Measurements from ENCODE around the gene TMEM131.

DNA sequence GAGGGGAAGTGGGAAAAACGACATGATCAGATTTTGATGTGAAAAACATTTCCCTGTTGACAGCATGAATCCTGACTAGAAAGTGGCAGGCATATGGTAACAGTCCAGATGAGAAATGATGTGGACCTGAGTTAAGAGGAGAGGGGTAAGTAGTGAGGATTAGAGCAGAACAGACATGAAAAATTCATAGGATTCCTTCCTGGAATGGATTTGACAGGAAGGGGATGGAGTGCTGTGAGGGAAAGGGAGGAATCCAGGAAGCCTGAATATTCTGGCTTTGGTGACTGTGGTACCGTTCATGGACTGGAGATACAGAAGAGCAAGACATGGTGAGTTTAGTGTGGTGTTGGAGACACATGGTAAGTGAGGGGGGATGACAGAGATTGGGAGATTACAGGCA is 115.4 kb downstream of the TMEM131 start:
- TF ChIP-seq GABPA (IDR thresholded peaks at IDR 0.05; ENCODE audit: low read depth) (no peak), PML (IDR thresholded peaks at IDR 0.05; ENCODE audit: low read length) (no peak), POLR2A (IDR thresholded peaks at IDR 0.05; ENCODE audit: low read depth, low read length) (no peak), ETV6 (conservative IDR thresholded peaks at IDR 0.05 in 1 of 2, IDR thresholded peaks at IDR 0.05 in 1 of 2; ENCODE audit: borderline replicate concordance in 1 of 2, low read depth in 1 of 2) (no peak), JUND (IDR thresholded peaks at IDR 0.05; ENCODE audit: low read depth, low read length) (no peak), CHD4 (IDR thresholded peaks at IDR 0.05) (no peak)
- TF ChIP-seq, protein P1, sequence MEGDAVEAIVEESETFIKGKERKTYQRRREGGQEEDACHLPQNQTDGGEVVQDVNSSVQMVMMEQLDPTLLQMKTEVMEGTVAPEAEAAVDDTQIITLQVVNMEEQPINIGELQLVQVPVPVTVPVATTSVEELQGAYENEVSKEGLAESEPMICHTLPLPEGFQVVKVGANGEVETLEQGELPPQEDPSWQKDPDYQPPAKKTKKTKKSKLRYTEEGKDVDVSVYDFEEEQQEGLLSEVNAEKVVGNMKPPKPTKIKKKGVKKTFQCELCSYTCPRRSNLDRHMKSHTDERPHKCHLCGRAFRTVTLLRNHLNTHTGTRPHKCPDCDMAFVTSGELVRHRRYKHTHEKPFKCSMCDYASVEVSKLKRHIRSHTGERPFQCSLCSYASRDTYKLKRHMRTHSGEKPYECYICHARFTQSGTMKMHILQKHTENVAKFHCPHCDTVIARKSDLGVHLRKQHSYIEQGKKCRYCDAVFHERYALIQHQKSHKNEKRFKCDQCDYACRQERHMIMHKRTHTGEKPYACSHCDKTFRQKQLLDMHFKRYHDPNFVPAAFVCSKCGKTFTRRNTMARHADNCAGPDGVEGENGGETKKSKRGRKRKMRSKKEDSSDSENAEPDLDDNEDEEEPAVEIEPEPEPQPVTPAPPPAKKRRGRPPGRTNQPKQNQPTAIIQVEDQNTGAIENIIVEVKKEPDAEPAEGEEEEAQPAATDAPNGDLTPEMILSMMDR (IDR thresholded peaks at IDR 0.05 in 2 of 3, conservative IDR thresholded peaks at IDR 0.05 in 1 of 3; ENCODE audit: control insufficient read depth in 2 of 3, extremely low read depth in 1 of 3, insufficient read depth in 1 of 3, low read depth in 3 of 3, low read length in 3 of 3): no peak
- TF ChIP-seq, protein P2, sequence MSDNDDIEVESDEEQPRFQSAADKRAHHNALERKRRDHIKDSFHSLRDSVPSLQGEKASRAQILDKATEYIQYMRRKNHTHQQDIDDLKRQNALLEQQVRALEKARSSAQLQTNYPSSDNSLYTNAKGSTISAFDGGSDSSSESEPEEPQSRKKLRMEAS (IDR thresholded peaks at IDR 0.05; ENCODE audit: low read depth, low read length): no peak

Data from GM12878 (cell line).